Fibroblast of skin of left quadriceps (primary cell): Measurements from ENCODE around the gene TMCO4.
"Not testable (repeated sequence)": the region's sequence is repeated elsewhere in the genome, so short reads cannot be mapped to it uniquely, and the experiment has no call there.

ENCODE experiments used
- DNase-seq, 2 experiments: peaks; one replicate each; pipeline ENCODE4 v3.0.0-alpha.2; 2013; ENCODE audit warnings: low read depth in 2 of 2

Gene TMCO4

GRCh38 chr1:19799230-19800075 is at the start of gene TMCO4:
Gene TMCO4 (minus strand): TSS chr1:19799916. CDS start chr1:19780758, 19,158 bp downstream.
- DNase-seq, result peak in 1 of 2 experiments; percentile 13

DNA sequence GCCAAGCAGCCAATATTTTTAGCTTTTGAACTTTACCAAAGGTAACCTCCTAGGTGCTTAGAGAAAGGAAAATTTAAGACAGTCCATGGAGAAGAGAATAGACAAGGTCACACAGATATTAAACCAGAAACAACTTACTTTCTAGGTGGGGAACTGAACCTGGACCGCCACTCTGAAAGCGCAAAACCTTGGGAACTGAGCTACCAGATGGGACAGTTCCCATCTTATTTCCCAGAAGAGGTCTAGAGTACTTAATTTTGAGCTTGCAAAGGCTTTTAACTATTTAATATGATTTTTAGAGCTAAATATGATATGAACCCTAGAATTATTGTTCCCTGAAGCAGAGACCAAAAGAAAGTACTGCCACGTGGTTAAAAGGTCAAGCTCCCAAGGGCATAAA is 49.6 kb upstream of the TMCO4 start:
- not testable (repeated sequence) for DNase-seq

- not testable (repeated sequence) for DNase-seq
These were observed 47.6 kb upstream of the TMCO4 start for GRCh38 chr1:19847334-19847733.

- DNase-seq, result no peak
These were observed 46.6 kb upstream of the TMCO4 start for GRCh38 chr1:19846338-19846737.

DNA sequence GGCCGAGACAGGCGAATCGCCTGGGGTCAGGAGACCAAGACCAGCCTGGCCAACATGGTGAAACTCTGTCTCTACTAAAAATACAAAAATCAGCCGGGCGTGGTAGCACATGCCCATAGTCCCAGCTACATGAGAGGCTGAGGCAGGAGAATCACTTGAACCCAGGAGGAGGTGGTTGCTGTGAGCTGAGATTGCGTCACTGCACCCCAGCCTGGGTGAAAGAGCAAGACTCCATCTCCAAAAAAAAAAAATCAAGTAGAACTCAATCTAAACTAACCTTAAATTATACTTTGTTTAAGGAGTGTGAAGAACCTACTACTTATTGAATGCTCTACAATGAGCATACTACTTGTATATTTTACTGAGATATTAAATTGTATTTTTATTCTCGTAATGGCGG is 45.8 kb upstream of the TMCO4 start:
- no peak for DNase-seq

DNA sequence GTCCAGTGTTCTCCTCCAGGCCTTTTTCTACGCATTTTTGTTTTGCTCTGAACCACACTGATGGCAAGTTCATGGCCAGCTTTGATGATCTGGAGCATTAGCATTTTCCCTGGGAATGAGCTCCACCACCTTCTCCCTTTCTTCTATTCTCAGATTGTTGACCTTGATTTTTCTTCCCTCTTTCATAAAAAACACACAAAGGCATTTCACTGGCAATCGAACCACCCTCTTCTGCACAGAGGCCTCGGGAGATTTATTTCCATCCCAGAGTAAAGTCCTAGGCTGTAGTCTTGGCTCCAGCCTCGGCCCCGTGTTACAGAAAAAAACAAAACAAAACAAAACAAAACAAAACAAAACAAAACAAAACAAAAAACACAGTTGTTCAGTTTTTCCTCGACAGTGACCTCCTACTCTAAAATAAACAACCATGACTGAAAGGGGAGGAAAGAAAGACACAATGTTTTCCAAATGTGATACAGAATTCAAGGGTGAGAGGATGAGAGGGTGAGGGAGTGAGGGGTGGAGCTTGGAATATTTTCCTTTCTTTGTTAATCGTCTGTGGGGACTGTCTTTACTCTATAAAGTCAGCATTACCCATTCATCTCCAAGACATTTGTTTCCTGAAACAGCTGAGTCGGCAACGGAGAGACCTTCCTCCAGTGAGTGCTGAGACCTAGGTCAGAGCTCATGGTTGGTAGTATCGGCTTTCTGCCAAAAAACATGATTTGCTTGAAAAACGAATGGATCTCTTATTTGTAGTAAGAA is 45.2 kb upstream of the TMCO4 start:
- no peak for DNase-seq

DNA sequence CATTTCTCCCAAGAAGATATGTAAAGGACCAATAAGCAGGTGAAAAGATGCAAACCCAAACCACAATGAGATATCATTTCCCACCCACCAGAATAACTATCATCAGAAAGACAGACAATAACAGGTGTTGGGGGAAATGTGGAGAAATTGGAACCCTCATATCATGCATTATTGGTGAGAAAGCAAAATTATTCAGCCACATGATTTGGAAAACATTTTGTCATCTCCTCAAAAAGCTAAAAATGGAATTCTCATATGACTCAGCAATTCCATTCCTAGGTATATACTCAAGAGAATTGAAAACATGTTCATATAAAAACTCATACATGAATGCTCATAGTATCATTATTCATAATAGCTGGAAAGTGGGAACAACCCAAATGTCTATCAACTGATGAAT is 40.5 kb upstream of the TMCO4 start:
- no peak for DNase-seq

DNA sequence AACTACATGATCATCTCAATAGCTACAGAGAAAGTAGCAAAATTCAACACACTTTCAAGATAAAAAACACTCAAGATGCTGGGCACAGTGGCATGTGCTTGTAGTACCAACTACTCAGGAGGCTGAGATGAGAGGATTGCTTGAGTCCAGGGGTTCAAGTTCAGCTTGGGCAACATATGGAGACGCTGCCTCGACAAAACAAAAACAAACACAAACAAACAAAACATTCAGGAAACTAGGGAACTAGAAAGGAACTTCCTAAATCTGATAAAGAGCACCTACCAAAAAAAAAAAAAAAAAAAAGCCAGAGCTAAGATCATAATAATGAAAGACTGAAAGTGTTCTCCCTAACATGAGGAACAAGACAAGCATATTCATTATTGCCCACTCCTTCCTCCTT is 38.1 kb upstream of the TMCO4 start:
- DNase-seq, result no peak

DNA sequence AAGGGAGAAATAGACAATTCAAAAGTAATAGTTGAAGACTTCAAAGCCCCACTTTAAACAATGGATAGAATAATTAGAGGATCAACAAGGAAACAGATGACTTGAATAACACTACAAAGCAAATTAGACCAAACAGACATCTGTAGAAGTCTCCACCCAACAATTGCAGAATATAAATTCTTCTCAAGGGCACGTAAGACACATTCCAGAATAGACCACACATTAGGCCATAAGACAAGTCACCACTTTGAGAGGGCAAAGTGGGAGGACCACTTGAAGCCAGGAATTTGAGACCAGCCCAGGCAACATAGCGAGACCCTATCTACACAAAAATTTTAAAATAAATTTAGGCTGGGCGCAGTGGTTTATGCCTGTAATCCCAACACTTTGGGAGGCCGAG is 35.9 kb upstream of the TMCO4 start:
- DNase-seq, result no peak

DNA sequence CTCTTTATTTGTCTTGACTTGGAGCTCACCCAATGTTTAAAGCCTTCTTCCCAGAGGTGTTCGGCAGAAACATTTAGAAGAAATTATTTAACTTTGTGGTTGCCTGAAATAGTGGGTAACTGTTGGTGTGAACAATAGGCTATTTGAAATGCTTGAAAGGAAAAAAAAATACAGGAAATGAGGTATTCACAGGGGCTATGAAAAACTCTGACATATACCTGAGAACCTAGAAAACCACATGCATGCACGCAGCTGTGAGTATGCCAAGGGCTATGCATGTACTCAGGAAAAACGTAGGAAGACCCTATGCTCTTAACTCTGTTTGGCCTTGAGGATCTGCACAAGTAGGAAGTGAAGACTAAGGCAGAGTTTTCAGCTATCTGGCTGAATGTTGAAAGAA is 31.7 kb upstream of the TMCO4 start:
- no peak for DNase-seq

- no peak for DNase-seq
These were observed 28.8 kb upstream of the TMCO4 start for GRCh38 chr1:19828546-19828945.

DNA sequence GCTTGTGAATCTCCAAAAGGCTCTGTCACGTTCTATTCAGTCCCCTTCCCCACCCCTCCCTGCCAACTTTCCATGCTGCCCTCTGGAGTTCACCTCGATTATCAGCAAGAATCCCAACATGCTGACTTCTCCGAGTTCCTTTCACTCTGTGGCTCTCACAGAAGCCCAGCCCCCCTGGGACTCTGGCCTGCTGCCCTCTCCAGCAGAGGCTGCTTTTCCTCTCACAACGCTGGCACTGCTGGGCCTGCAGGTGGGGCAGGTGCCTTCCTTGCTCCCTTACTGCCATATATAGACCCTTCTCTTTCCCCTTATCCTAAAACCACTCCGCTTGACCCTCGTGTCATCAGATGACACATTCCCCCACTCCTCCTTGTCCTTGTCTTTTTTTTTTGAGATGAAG is 25.6 kb upstream of the TMCO4 start:
- no peak for DNase-seq

DNA sequence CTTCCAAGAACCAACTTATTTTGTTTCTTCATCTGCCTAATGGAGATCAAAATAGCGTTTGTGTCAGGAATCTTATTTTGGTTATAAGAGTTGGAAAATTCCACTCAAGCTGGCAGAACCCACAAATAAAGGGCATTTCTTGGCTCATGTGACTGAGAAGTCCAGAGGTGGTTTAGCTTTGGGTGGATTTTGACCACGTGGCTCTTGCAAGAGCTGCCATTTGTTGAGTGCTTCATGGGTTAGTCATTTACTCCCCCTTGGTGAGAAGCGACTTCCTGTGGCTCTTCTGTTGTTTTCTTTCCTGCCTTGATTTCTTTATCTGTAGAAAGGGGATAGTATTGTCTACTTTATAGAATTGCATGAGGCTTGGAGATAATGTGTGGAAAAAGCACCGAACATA is 24.8 kb upstream of the TMCO4 start:
- DNase-seq, result no peak

DNA sequence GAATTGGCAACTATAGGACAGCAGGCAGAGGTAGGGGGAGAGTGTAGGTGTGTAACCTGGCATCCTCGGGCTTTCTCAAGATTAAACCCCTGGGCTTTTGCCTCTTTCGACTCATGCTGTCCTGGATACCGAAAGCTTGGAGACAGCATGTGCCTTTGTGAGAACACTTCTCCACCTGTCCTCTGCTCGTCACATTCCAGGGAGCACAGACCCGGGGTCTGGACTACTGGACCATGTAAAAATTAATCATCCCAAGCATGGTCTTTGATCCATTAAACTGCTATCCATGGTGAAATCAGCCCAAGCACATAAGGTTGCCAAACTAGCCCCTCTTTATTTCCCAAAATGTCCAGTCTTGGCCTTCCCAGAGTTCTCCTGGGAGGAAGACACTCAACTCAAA is 24.3 kb upstream of the TMCO4 start:
- DNase-seq, result no peak

- DNase-seq, result no peak
These were observed 20.0 kb upstream of the TMCO4 start for GRCh38 chr1:19819701-19820100.

- DNase-seq, result no peak
These were observed 18.6 kb upstream of the TMCO4 start for GRCh38 chr1:19818324-19818723.

GRCh38 chr1:19817160-19817559 is 17.4 kb upstream of the TMCO4 start:
- no peak for DNase-seq

DNA sequence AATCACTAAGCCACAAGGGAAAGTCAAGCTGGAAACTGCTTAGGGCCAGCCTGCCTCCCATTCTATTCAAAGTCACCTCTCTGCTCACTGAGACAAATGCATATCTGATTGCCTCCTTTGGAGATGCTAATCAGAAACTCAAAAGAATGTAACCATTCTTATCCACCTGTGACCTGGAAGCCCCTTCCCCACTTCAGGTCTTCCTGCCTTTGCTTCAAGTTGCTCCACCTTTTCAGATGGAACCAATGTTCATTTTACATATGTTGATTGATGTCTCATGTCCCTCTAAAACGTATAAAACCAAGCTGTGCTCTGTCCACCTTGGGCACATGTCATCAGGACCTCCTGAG is 17.0 kb upstream of the TMCO4 start:
- not testable (repeated sequence) for DNase-seq

DNA sequence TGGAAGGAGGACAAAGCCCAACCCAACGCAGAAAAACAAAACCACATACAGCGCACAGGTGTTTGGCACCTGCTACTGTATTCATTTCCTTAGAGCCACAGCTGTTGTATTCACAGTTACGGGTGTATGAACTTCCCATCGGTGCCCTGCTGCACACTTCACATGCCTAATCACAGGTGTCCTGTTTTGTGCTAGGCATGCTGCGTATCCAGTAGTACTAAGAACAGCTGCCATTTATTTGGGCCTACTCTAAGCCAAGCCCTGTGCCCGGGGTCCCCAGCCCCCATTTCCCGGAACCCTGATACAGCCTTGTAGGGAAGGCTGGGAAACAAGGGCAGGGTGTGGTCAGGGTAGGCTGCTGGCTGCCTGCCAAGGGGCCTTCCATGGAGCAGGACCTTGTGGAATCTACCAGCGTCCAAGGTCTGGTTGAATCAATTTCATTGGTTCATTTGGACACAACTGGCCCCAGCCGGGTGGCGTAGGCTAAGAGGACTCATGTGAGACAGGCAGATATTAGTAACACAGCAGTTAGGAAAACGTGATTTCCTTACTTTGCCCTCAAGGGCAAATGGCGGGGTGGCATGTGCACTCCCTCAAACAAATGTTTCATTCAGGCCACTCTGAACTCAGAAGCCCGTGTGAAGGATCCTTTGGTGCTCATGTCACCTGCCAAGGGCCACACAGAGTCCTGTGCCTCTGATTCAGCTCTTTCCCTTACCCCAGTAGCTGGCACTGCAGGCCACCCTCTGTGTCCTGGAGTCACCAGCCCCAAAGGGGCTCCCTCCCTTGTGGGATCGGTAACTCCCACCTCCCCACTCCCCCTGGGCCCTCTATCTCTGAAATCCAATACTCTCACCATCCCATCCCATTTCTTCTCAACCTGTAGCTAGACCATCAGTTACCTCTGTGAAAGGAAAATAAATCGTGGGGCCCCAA is 16.4 kb upstream of the TMCO4 start:
- no peak for DNase-seq

DNA sequence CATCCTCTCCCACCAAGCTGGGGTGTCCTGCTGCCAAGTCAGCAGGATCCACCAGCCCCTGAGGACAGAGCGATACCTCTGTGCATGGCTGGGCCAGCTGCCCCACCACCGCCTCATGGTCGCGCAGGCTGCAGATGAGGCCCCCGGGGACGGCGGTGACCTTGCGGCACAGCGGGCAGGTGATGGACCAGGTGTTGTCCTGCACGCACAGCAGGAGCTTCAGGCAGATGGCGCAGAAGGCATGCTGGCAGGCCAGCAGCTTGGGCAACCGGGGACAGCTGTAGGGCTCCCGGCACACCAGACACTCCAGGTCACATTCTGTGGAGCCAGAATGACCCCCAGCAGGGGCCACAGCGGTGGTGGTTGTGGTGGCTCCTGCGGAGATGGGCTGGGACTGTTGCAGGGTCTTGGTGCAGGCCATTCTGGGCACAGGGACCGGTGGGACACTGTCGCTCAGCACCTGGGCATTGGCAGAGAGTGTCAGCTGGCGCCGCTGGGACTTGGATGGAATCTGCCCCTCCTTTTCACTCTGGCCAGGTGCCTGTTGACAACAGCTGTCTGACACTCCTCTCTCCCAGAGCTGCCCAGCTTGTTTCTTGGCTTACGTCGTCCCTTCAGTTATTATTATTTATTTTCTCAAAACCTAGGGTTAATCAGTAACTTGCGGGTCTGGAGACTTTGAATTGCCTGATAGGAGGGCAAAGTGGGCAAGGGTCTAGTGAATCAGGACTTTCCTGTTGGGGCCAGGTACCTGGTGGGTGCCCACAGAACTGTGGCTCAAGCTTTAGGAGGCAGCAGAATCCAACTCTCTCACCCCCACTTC is 15.2 kb upstream of the TMCO4 start, which contains the start of gene RNF186:
TSS of gene RNF186 (minus strand) at position 603 of the 823 bp plus-strand sequence. CDS start at position 421, 182 bp downstream.
- no peak for DNase-seq

DNA sequence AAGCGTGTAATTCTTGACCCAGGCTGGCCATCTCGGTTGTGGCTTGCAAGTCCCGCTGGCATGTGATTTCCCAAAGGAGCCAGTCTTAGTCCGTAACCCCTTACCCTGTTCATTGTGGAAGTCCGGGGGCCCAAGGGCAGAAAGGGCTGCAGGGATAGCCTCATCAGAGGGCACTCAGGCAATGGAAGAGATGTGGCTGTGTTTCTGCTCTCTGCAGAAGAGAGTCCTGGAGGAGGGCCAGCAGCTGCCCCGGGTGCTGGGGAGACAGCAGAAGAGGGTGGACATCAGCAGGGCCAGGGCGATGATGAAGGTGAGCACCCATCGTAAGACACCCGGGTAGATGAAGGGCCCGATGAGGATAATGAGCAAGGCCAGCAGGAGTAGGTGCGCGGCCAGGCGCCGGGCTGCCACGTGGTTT is 14.5 kb upstream of the TMCO4 start:
- DNase-seq, result no peak
